Activated CD8-positive, alpha-beta memory T cell treated with anti-CD3 and anti-CD28 coated beads, Interleukin-2, amount 50 U/mL, for 1 hour (primary cell): Measurements from ENCODE around the gene CD226.
"Not testable (repeated sequence)": the region's sequence is repeated elsewhere in the genome, so short reads cannot be mapped to it uniquely, and the experiment has no call there.

Source experiments
- DNase-seq: peaks from one replicate; pipeline ENCODE4 v3.0.0-alpha.2; 2020; ENCODE audit errors: extremely low read depth

Gene CD226

GRCh38 chr18:69947361-69948133, at the start of gene CD226:
Gene CD226 (minus strand): TSS chr18:69947873. CDS start chr18:69947406, 467 bp downstream.
- DNase-seq, result no peak

- DNase-seq, result no peak
Measured at GRCh38 chr18:69996951-69997798, 49.5 kb upstream of the CD226 start.

DNA sequence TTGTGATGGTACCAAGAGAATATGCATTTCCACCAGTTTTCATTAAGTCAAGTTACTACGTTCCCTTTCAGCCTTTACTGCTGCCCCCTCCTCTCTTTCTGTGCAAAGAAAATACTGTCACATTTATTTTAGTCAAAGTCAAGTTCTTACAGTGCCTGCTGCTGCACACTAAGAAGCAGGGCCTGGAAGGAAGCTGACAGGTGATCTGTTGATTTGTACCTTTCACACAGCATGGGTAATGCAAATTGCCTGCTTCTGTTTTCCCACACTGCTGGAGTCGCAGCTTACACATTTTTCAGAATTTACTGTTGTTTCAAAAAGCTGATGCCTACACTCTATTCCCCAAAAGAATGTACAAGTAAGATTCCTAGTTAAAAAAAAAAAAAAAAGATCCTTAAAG, 48.7 kb upstream of the CD226 start:
- DNase-seq, result no peak

DNA sequence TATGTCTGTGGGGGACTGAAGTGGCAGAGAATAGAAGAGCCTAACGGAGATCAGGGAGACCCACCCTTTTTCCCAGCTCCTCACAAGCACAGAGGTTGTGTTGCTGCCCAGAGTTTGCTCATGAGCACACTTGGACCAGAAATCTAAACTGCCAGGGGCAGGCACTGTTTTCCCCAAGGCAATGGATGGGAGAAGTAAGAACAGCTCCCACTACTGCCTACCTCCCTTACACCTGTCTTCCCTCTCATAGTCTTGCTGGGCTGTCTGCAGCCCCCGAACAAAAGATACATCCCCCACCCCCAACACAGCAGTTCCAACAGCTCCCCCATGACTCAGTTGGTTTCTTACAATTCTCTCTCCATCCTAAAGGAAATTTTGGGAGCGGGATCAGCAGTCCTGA, 48.1 kb upstream of the CD226 start:
- DNase-seq, result no peak

DNA sequence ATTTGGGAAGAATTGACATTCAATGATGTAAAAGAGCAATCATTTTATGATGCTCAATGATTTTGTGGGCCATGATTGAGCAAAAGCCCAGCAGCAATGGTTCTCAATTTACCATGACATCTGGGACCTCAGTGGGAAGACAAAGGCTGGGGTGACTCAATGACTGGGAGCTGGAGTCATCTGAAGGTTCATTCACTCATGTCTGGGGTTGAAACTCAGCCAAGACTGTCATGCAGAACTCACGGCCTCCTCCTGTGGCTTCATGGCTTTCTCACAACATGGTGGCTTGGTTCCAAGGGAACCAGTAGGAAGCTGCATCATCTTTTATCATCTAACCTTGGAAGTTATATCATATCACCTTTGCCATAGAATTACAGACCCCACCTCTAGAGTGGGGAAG, 45.1 kb upstream of the CD226 start:
- DNase-seq, result no peak

DNA sequence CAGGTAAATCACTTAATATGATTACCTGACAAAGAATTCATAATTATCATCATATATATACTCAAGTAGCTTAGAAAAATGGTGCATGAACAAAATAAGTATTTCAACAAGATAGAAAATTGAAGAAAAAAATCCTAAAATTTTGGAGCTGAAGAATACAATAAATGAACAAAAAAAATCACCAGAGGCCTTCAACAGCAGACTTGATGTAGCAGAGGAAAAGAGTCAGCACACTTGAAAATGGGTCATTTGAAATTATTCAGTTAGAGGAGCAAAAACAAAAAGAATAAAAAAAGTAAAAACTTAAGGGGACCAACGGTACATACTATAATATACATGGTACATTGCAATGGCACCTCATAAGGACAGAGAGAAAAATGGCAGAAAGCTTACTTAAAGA, 40.2 kb upstream of the CD226 start:
- no peak for DNase-seq

DNA sequence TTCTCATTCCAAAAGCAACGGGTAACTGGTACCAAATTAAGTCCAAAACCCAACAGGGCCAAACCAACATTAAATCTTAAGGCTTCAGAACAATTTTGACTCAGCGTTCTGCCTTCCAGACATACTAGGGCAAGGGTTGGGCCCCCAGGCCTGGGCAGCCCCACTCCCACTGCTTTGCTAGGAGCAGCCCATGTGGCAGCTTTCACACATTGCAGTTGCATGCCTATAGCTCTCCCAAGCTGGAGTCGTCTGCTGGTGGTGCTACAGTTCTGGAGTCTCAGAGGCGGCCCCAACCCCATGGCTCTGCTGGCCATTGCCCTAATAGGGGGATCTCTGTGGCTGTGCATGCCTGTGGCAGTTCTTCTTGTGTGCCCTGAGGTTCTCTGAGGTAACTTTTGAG, 37.6 kb upstream of the CD226 start:
- no peak for DNase-seq

DNA sequence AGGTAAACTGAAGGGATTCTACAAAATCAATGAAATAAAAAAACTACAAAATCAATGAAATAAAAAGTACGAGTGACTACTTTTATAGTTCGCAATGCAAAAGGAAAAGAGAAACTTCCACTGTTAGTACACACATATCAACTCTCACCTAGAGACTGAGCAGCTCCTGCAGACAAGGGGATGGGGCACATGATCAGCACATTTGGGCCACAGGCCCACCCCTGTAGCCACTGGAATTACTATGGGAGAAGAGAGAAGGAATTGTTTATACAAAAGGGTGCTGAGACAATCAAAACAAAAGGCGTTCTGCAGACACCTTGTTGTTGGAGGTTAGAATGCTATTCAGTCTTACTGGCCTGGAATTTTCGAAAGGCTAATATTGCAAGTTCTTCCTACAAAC, 34.7 kb upstream of the CD226 start:
- no peak for DNase-seq

GRCh38 chr18:69981948-69982347, 34.3 kb upstream of the CD226 start:
- no peak for DNase-seq

- DNase-seq, result no peak
Measured at GRCh38 chr18:69980982-69981804, 33.5 kb upstream of the CD226 start.

GRCh38 chr18:69980509-69980908, 32.8 kb upstream of the CD226 start:
- DNase-seq, result no peak

- no peak for DNase-seq
Measured at GRCh38 chr18:69978732-69979715, 31.4 kb upstream of the CD226 start.

DNA sequence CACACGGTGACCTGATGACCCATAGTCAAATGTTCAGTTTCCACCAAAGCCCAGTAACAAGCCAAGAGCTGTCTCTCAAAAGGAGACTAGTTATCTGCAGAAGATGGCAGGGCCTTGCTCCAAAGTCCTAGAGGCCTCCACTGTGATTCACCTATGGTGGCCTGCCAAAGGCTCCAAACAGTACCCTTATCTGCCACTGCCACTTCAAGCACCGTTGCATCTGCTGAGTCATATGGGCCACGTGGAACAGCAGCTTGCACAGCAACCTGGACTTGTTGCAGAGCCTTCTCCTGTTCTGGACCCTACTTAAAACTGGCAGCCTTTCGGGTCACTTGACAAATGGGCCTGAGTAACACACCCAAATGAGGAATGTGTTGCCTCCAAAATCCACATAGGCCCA, 27.6 kb upstream of the CD226 start:
- DNase-seq, result not testable (repeated sequence)

- DNase-seq, result no peak
Measured at GRCh38 chr18:69974365-69974764, 26.7 kb upstream of the CD226 start.

DNA sequence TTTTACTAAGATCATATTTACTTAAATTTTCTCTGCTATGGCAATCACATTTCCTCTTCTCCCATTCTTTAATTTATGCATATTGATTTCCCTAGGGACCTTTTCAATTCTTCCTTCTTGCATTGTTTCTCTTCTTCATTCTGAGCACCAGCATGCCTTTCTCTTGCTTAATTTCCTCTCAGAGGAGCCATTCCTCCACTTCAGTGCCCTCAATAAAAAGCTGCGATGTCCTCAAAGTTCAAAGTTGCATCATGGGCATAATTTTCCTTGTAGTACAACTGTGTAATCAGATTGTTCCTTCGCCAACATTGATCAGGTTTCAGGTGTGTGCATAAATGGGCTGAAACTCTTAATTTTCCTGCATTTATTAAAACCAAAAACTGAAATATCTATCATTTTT, 21.8 kb upstream of the CD226 start:
- no peak for DNase-seq

DNA sequence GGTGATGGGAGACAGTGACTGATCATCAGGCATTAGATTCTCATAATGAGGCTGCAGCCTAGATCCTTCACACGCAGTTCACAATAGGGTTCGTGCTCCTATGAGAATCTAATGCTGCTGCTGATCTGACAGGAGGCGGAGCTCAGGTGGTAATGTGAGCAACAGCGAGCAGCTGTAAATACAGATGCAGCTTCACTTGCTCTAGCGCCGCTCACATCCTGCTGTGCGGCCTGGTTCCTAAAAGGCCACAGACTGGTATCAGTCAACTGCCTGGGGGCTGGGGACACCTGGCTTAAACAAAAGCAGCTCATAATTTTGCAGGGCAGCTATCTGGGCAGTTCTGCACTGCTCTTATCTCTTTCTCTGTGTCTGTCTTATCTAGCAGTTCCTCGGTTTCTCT, 20.4 kb upstream of the CD226 start:
- DNase-seq, result no peak

DNA sequence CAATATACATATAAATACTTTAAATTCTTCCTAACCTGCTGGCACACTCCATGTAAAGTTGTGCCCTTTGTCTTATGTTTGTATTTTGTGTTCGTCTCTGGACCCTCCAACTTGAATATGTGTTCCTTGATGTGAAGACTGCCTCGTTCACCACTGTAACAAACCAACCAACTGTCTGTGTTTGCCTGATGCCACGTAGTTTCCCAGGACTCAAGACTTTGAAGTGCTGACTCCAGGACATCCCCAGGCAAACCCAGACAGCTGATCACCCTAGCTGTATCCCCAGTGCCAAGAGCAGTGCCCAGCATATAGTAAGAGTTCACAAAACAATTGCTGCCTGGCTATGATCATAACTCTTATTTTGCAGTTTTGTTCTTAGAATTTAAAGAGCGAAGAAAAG, 15.5 kb upstream of the CD226 start:
- DNase-seq, result no peak

DNA sequence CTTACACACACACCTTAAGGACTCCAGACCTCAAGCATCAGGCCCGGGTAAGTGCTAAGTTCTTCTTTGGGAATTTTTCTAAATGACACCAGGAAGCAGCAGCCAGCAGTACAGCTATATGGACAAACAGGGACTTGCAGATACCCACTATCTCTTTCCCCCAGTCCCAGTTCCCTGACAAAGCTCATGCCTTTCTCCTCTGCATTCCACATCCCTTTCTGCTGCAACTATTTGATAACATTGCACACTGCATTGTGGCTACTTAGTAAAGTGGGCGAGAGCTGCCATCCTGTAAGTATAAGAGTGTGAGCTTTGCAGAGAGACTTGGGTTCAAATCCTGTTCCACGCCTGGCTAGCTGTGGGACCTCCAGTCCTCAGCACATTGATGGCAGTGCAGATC, 14.0 kb upstream of the CD226 start:
- no peak for DNase-seq

DNA sequence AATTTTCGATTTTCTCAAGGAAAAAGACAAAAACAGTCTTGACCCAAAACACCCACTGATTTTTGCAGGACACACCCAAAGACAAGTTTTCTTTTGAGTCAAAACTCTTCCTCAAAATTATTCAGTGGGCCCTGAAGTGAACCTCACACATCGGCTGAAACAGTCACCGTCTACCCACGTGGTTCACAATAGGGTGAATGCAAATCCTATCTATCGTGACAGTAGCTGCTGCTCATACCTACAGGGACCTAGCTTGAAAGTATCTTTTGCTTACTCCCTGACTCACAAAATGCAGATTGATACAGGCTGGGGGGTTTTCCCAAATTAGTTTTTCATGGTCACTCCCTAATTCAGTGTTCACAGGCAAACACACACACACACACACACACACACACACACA, 10.7 kb upstream of the CD226 start:
- DNase-seq, result no peak

DNA sequence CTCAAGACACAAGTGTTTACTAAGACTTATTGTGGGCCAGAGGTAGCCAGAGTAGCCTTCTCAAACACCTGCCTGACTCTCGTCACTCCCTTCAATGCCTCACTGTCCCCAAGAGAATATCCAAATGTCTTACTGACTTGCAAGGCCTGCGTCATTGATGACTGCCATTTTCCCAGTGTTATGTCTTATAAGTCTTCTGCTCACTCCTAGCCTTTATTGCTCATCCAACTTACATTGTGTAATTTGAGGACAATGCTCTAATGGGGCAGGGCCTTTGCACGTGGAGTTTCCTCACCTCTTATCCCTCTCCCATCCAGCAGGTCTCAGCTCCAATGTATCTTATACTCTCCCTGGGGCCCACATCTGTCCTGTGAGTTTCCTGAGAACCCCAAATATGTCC, 10.1 kb upstream of the CD226 start:
- DNase-seq, result no peak
